Measurements from ENCODE around the gene SPDYC.

Gene SPDYC

GRCh38 chr11:65126624-65127274 lies 43.3 kb upstream of the SPDYC start:
- TF ChIP-seq CTCF (IDR thresholded peaks at IDR 0.05; ENCODE audit: low read depth, low read length, missing control alignments), result no peak
- H3K4me3 ChIP-seq (replicated peaks; ENCODE audit: low read depth, low read length), result no peak overlapping the region
- no peak for DNase-seq (ENCODE audit: extremely low read depth, low read depth)

GRCh38 chr11:65127473-65128181 lies 42.4 kb upstream of the SPDYC start:
- DNase-seq (ENCODE audit: extremely low read depth, low read depth), result no peak
- no peak overlapping the region for H3K4me3 ChIP-seq (replicated peaks; ENCODE audit: low read depth, low read length)
- TF ChIP-seq CTCF (IDR thresholded peaks at IDR 0.05; ENCODE audit: low read depth, low read length, missing control alignments), result no peak

GRCh38 chr11:65128182-65129145 lies 41.6 kb upstream of the SPDYC start:
- H3K4me3 ChIP-seq (replicated peaks; ENCODE audit: low read depth, low read length), result no peak overlapping the region

GRCh38 chr11:65129649-65130441 lies 40.2 kb upstream of the SPDYC start:
- DNase-seq (ENCODE audit: extremely low read depth, low read depth), result no peak
- TF ChIP-seq CTCF (IDR thresholded peaks at IDR 0.05; ENCODE audit: low read depth, low read length, missing control alignments), result no peak
- H3K4me3 ChIP-seq (replicated peaks; ENCODE audit: low read depth, low read length), result no peak overlapping the region

More at GRCh38 chr11:65128182-65129145, 41.6 kb upstream of the SPDYC start:
- DNase-seq (ENCODE audit: extremely low read depth, low read depth), result no peak
- TF ChIP-seq CTCF (IDR thresholded peaks at IDR 0.05; ENCODE audit: low read depth, low read length, missing control alignments), result no peak

GRCh38 chr11:65130631-65131416 lies 39.2 kb upstream of the SPDYC start:
- TF ChIP-seq CTCF (IDR thresholded peaks at IDR 0.05; ENCODE audit: low read depth, low read length, missing control alignments), result no peak
- DNase-seq (ENCODE audit: extremely low read depth, low read depth), result no peak
- no peak overlapping the region for H3K4me3 ChIP-seq (replicated peaks; ENCODE audit: low read depth, low read length)

Data from HFF-Myc (cell line).